ENCODE results near the gene SDC1. TPM values are rescaled to one million over a fixed set of nuclear protein-coding genes. Genes with fewer than 3 reads are reported as not detected.

SDC1 gene
- total RNA-seq, 3 donors from 2014 or later, result 65.3 to 170 (median 162) TPM

GRCh38 chr2:20178249-20178607 lies 46.7 kb downstream of the SDC1 start:
- intact Hi-C loops (cut with DNase I, micrococcal nuclease), result no loop called here
- Histone ChIP-seq H3K9me3 (no peaks in the 10 kb centered on the region), H3K4me1 (ENCODE audit: low read depth) (peaks cover 31% of the 10 kb centered on the region), H3K36me3 (ENCODE audit: low read depth) (no peaks in the 10 kb centered on the region), H3K4me3 (no peak overlapping the region)
- ATAC-seq, result peak; percentile 10
- DNase-seq, result peak in 1 of 3 donors; percentile 62
- no peak for TF ChIP-seq CTCF (IDR thresholded peaks at IDR 0.05)

GRCh38 chr2:20177556-20178248 lies 47.2 kb downstream of the SDC1 start:
- peaks cover 31% of the 10 kb centered on the region for H3K4me1 ChIP-seq (ENCODE audit: low read depth)
- DNase-seq (peak in 1 of 3 donors; percentile 34), ATAC-seq (no peak)
- no peak overlapping the region for H3K4me3 ChIP-seq
- intact Hi-C loops (cut with DNase I, micrococcal nuclease), result no loop called here
- H3K9me3 ChIP-seq, result no peaks in the 10 kb centered on the region
- TF ChIP-seq CTCF (IDR thresholded peaks at IDR 0.05), result no peak
- H3K36me3 ChIP-seq (ENCODE audit: low read depth), result no peaks in the 10 kb centered on the region

- intact Hi-C loops (cut with DNase I, micrococcal nuclease), result no loop called here
- Histone ChIP-seq H3K4me3 (no peak overlapping the region), H3K36me3 (ENCODE audit: low read depth) (no peaks in the 10 kb centered on the region), H3K9me3 (no peaks in the 10 kb centered on the region), H3K4me1 (ENCODE audit: low read depth) (peaks cover 25% of the 10 kb centered on the region)
- TF ChIP-seq CTCF (IDR thresholded peaks at IDR 0.05), result no peak
- DNase-seq, result no peak
- ATAC-seq, result no peak
These were observed 48.2 kb downstream of the SDC1 start for GRCh38 chr2:20176760-20177159.

- Histone ChIP-seq H3K36me3 (ENCODE audit: low read depth) (no peaks in the 10 kb centered on the region), H3K4me3 (no peak overlapping the region), H3K9me3 (no peaks in the 10 kb centered on the region), H3K4me1 (ENCODE audit: low read depth) (peaks cover 18% of the 10 kb centered on the region)
- TF ChIP-seq CTCF (IDR thresholded peaks at IDR 0.05), result no peak
- intact Hi-C loops (cut with DNase I, micrococcal nuclease), result no loop called here
- DNase-seq (no peak), ATAC-seq (no peak)
These were observed 49.0 kb downstream of the SDC1 start for GRCh38 chr2:20175931-20176330.

- H3K4me3 ChIP-seq, result no peak overlapping the region
- no peak for DNase-seq
- no peak for ATAC-seq
- no peaks in the 10 kb centered on the region for H3K9me3 ChIP-seq
- H3K4me1 ChIP-seq (ENCODE audit: low read depth), result peaks cover 15% of the 10 kb centered on the region
- no peak for TF ChIP-seq CTCF (IDR thresholded peaks at IDR 0.05)
- intact Hi-C loops (cut with DNase I, micrococcal nuclease), result no loop called here
- H3K36me3 ChIP-seq (ENCODE audit: low read depth), result no peaks in the 10 kb centered on the region
These were observed 49.7 kb downstream of the SDC1 start for GRCh38 chr2:20175267-20175666.

- Histone ChIP-seq H3K36me3 (ENCODE audit: low read depth) (no peaks in the 10 kb centered on the region), H3K4me1 (ENCODE audit: low read depth) (peaks cover 11% of the 10 kb centered on the region), H3K4me3 (no peak overlapping the region), H3K9me3 (no peaks in the 10 kb centered on the region)
- DNase-seq (no peak), ATAC-seq (no peak)
- no peak for TF ChIP-seq CTCF (IDR thresholded peaks at IDR 0.05)
- intact Hi-C loops (cut with DNase I, micrococcal nuclease), result no loop called here
These were observed 50.5 kb downstream of the SDC1 start for GRCh38 chr2:20174410-20174809.

All from mucosa of descending colon (tissue), 3 donors.